ENCODE results near the gene NAV2.

The NAV2 gene

DNA sequence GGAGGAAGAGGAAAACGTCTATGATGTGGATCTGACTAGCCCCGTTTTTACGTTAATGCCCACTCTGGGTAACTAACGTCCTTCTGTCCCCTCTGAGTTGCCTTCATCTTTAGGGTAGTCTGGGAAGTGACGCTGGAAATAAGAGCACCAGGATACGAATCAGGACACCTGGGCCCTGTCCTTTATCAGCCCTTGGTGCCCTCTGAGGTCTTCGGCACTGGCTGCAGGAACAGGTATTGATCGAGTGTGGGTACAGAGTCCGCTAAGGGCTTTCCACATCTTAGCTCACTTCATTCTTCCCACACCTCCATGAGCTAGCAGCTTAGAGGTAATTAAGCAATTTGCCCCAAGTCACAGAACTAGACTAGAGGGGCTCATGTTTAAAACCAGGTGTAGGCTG is 223.8 kb downstream of the NAV2 start:
- H3K27me3 ChIP-seq (ENCODE audit: control insufficient read depth, insufficient read depth, low read length), result no peaks in the 10 kb centered on the region
- no peak overlapping the region for H3K27ac ChIP-seq (ENCODE audit: low read depth, low read length)

DNA sequence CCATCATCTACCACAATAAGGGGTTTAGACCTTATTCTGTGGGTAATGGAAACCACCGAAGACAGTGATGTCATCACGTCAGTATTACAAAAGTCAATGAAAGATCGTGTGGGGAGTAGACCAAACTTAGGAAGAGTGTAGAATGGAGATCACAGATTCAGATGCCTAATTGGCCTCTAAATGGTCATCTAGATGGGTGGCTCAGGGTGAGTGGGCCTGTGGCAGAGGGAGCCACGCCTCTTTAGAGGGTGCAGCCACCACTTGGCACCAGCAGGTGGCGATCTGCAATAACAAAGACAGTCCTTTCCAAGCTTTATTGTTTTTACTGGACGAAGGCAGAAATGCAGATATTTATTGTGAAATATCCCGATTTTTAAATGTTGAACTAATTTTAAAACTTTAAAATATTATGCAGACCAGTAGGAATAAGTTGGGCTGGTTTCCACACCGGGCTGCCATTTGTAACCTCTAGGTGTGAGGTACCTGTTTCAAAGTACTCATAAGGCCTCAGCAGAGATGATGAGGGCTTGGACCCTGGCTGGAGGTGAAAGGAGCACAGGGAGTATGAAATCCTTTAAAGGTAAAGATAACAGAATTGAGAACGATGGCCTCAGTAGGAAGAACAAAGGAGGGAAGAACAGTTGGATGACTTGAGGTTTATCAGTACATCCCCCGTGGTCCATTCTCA is 225.7 kb downstream of the NAV2 start:
- H3K27ac ChIP-seq (ENCODE audit: low read depth, low read length), result no peak overlapping the region
- H3K36me3 ChIP-seq (ENCODE audit: control insufficient read depth, insufficient read depth, low read length), result peaks cover 56% of the 10 kb centered on the region
- H3K4me1 ChIP-seq (ENCODE audit: control insufficient read depth, insufficient read depth, low read length), result peaks cover 8% of the 10 kb centered on the region
- no peaks in the 10 kb centered on the region for H3K27me3 ChIP-seq (ENCODE audit: control insufficient read depth, insufficient read depth, low read length)
- H3K9ac ChIP-seq (ENCODE audit: low read depth, low read length), result no peak overlapping the region
- no peaks in the 10 kb centered on the region for H3K9me3 ChIP-seq (ENCODE audit: control insufficient read depth, insufficient read depth, low read length)
- no peak overlapping the region for H3K4me3 ChIP-seq (ENCODE audit: low read depth, low read length)

More for the DNA sequence above, 223.8 kb downstream of the NAV2 start:
- Histone ChIP-seq H3K9me3 (ENCODE audit: control insufficient read depth, insufficient read depth, low read length) (no peaks in the 10 kb centered on the region), H3K4me3 (ENCODE audit: low read depth, low read length) (no peak overlapping the region), H3K36me3 (ENCODE audit: control insufficient read depth, insufficient read depth, low read length) (peaks cover 54% of the 10 kb centered on the region), H3K9ac (ENCODE audit: low read depth, low read length) (no peak overlapping the region), H3K4me1 (ENCODE audit: control insufficient read depth, insufficient read depth, low read length) (peaks cover 8% of the 10 kb centered on the region)

DNA sequence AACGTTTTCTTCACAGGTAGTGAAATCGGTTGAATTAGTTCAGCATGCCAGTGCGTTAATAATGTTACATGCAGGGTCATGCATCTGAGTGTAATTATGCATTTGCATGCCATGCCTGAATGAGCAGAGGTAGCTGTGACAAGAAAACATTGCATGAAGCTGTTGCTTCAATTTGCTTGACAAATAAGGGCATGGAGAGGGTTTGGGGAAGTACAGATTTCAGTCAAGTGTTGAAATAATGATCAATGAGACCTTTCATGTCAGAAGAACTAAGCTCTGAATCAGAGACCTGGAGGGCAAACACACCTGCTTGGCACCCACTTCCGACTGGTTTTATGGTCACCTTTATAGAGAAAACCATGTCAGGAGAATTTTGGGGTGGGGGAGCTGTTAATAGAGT is 226.2 kb downstream of the NAV2 start:
- Histone ChIP-seq H3K4me1 (ENCODE audit: control insufficient read depth, insufficient read depth, low read length) (peaks cover 8% of the 10 kb centered on the region), H3K27me3 (ENCODE audit: control insufficient read depth, insufficient read depth, low read length) (no peaks in the 10 kb centered on the region), H3K9ac (ENCODE audit: low read depth, low read length) (no peak overlapping the region), H3K27ac (ENCODE audit: low read depth, low read length) (no peak overlapping the region), H3K4me3 (ENCODE audit: low read depth, low read length) (no peak overlapping the region), H3K9me3 (ENCODE audit: control insufficient read depth, insufficient read depth, low read length) (no peaks in the 10 kb centered on the region), H3K36me3 (ENCODE audit: control insufficient read depth, insufficient read depth, low read length) (peaks cover 51% of the 10 kb centered on the region)

DNA sequence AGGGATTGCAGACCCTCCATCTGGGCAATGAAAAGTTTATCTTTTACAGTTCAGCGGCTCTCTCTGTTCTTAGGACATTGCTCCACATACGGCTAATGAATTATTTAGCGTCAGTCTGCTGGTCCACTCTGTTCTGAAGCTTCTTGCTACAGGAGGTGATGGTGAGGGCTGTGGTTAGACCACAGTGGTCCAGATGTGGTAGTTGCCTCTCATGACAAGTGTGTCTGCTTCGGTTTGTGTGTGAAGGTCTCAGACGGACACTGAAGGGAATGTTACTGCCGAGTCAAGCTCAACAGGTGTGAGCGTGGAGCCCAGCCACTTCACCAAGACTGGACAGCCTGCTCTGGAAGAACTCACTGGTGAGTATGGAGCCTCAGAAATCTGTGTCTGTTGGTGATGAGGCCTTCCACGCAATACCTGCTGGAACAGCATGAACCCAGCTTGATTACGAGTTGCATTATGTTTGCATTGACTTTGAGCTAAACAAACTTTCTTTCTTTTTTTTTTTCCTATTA is 226.8 kb downstream of the NAV2 start:
- Histone ChIP-seq H3K9me3 (ENCODE audit: control insufficient read depth, insufficient read depth, low read length) (no peaks in the 10 kb centered on the region), H3K36me3 (ENCODE audit: control insufficient read depth, insufficient read depth, low read length) (peaks cover 45% of the 10 kb centered on the region), H3K4me1 (ENCODE audit: control insufficient read depth, insufficient read depth, low read length) (peaks cover 8% of the 10 kb centered on the region), H3K9ac (ENCODE audit: low read depth, low read length) (no peak overlapping the region), H3K4me3 (ENCODE audit: low read depth, low read length) (no peak overlapping the region), H3K27ac (ENCODE audit: low read depth, low read length) (no peak overlapping the region), H3K27me3 (ENCODE audit: control insufficient read depth, insufficient read depth, low read length) (no peaks in the 10 kb centered on the region)

DNA sequence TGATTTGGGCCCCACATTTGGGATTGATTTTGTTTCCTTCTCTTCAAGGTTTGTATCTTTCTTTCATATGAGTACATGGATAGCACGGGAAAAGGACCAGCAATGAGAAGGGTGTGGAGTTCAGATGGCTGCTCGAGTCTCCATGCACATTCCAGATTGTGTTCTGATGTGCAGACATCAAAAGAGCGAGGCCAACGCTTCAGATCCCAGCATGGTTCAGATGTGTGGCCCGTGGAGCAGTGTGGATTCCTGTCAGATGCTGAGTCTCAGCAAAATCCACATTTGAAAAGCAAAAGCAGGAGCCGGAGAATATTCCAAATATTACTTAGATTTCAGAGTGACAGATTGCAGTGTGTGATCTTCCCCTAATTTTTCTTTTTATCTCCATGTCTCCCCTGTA is 228.2 kb downstream of the NAV2 start:
- Histone ChIP-seq H3K9ac (ENCODE audit: low read depth, low read length) (no peak overlapping the region), H3K36me3 (ENCODE audit: control insufficient read depth, insufficient read depth, low read length) (peaks cover 41% of the 10 kb centered on the region), H3K4me3 (ENCODE audit: low read depth, low read length) (no peak overlapping the region), H3K9me3 (ENCODE audit: control insufficient read depth, insufficient read depth, low read length) (no peaks in the 10 kb centered on the region), H3K27ac (ENCODE audit: low read depth, low read length) (no peak overlapping the region), H3K27me3 (ENCODE audit: control insufficient read depth, insufficient read depth, low read length) (no peaks in the 10 kb centered on the region), H3K4me1 (ENCODE audit: control insufficient read depth, insufficient read depth, low read length) (no peaks in the 10 kb centered on the region)

DNA sequence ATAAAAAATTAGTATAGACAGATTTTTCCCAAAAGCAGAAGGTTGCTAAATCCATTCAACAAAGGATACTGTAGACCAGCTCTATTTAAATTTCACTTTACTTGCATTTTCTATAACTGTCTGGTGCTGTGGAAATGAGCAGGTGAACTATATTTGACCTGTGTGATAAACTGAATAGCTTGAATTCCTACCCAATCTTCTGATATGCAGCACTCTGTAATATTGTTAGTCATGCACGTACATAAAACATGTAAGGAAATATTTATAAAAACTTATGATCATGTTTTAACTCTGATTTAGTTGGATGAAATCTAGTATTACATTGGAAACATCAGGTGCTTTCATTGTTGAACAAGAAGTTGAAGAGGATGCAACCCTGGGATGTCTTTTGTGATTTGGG is 234.0 kb downstream of the NAV2 start:
- Histone ChIP-seq H3K36me3 (ENCODE audit: control insufficient read depth, insufficient read depth, low read length) (peaks cover 58% of the 10 kb centered on the region), H3K9ac (ENCODE audit: low read depth, low read length) (no peak overlapping the region), H3K27me3 (ENCODE audit: control insufficient read depth, insufficient read depth, low read length) (no peaks in the 10 kb centered on the region), H3K4me1 (ENCODE audit: control insufficient read depth, insufficient read depth, low read length) (peaks cover 5% of the 10 kb centered on the region), H3K4me3 (ENCODE audit: low read depth, low read length) (no peak overlapping the region), H3K9me3 (ENCODE audit: control insufficient read depth, insufficient read depth, low read length) (no peaks in the 10 kb centered on the region), H3K27ac (ENCODE audit: low read depth, low read length) (no peak overlapping the region)

DNA sequence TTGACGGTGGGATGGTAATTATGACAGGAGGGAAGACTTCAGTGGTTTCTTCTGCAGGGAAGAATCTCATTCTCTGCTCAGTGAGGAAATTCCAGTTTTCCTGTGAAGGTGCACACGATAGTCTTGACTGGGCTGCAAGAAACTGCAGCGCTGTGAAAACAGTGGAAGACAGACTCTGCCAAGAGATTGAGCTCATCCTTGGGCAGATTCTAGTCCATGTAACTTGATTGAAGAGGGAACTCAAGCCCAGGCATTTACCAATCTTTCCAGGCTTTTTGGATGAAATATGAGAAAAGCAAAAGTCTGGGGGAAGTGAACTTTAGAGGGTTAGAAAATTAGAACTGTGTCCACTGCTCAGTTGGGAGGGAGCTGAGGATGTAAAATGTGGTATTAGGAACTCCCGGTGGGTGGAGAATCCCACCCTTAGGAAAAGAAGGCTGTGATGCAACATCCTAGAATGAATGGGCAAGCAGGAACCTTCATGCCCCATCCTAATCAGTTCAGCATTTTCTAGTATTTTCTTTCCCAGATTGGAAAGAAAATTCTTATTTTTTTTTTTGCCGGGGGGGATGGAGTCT is 235.0 kb downstream of the NAV2 start:
- H3K27ac ChIP-seq (ENCODE audit: low read depth, low read length), result no peak overlapping the region
- no peak overlapping the region for H3K9ac ChIP-seq (ENCODE audit: low read depth, low read length)
- peaks cover 51% of the 10 kb centered on the region for H3K36me3 ChIP-seq (ENCODE audit: control insufficient read depth, insufficient read depth, low read length)
- H3K4me3 ChIP-seq (ENCODE audit: low read depth, low read length), result no peak overlapping the region
- H3K4me1 ChIP-seq (ENCODE audit: control insufficient read depth, insufficient read depth, low read length), result peaks cover 14% of the 10 kb centered on the region
- H3K9me3 ChIP-seq (ENCODE audit: control insufficient read depth, insufficient read depth, low read length), result no peaks in the 10 kb centered on the region
- no peaks in the 10 kb centered on the region for H3K27me3 ChIP-seq (ENCODE audit: control insufficient read depth, insufficient read depth, low read length)

DNA sequence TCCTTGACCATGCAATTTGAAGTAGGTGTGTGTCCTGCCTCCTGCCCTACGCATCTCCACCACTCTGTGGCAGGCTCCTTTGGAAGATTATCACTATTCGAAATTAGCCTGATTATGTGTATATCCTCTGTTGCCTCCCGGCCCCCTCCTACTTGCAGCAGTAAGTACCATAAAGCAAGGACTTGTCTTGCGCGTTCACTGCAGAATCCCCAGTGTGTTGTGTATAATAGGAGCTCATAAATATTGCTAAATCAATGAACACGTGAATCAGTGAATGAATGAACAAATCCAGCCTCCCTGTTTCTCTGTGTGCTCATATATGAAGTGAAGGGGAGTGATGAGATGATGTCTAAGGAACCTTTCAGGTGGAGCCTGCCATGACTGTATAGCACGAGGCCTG is 237.0 kb downstream of the NAV2 start:
- peaks cover 34% of the 10 kb centered on the region for H3K4me1 ChIP-seq (ENCODE audit: control insufficient read depth, insufficient read depth, low read length)
- H3K4me3 ChIP-seq (ENCODE audit: low read depth, low read length), result no peak overlapping the region
- no peak overlapping the region for H3K27ac ChIP-seq (ENCODE audit: low read depth, low read length)

DNA sequence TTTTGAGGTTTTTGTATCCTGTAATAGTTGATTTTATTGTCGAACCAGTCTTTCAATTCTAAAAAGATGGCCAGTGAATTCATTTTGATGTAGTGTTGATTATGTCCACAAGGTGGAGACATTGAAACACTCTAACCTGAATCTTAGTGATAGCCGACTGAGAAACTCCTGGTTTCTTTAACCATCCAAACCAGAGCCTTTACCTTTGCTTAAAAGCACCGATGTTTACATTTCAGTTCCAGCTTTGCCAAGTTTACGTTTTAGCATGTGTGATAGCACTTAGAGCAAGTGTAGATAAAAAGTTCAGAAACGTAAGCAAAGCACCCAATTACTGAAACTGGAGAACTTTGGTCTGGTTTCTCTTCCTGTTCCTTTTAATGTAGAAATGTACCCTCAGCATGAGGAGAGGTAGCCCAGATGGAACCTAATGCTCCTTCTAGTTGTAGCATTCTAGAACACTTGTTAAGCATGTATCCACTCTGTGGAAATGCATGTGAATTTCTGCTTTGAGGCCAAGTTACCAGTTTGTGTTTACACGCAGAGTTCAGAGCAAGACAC is 239.0 kb downstream of the NAV2 start:
- H3K27me3 ChIP-seq (ENCODE audit: control insufficient read depth, insufficient read depth, low read length), result no peaks in the 10 kb centered on the region
- H3K27ac ChIP-seq (ENCODE audit: low read depth, low read length), result no peak overlapping the region
- no peaks in the 10 kb centered on the region for H3K9me3 ChIP-seq (ENCODE audit: control insufficient read depth, insufficient read depth, low read length)
- H3K4me1 ChIP-seq (ENCODE audit: control insufficient read depth, insufficient read depth, low read length), result peaks cover 38% of the 10 kb centered on the region
- no peak overlapping the region for H3K4me3 ChIP-seq (ENCODE audit: low read depth, low read length)
- H3K9ac ChIP-seq (ENCODE audit: low read depth, low read length), result no peak overlapping the region
- H3K36me3 ChIP-seq (ENCODE audit: control insufficient read depth, insufficient read depth, low read length), result peaks cover 42% of the 10 kb centered on the region

More for the DNA sequence above, 237.0 kb downstream of the NAV2 start:
- no peaks in the 10 kb centered on the region for H3K27me3 ChIP-seq (ENCODE audit: control insufficient read depth, insufficient read depth, low read length)
- H3K36me3 ChIP-seq (ENCODE audit: control insufficient read depth, insufficient read depth, low read length), result peaks cover 51% of the 10 kb centered on the region
- no peak overlapping the region for H3K9ac ChIP-seq (ENCODE audit: low read depth, low read length)
- no peaks in the 10 kb centered on the region for H3K9me3 ChIP-seq (ENCODE audit: control insufficient read depth, insufficient read depth, low read length)

DNA sequence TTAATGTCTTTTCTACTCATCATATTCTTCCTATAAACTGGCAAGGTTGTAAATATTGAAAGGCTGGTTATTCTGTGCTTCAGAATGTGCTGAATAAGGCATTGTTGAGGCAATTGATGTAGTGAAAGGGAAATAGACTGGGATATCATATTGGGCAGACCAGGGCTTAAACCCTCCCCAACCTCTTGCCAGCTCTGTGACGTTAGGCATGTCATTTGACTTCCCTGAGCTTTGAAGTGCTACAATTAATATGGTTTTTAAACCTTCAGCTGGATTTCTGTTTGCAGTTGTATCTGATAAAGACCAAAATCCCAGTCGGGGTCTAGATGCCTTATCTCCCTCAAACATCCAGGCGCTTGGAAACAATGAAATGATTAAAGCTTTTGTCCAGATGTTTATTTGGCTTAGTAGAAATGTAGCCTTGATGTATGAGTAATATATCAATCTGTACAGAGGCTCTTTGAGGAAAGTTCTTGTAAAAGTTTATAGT is 239.5 kb downstream of the NAV2 start:
- H3K9ac ChIP-seq (ENCODE audit: low read depth, low read length), result no peak overlapping the region
- H3K27ac ChIP-seq (ENCODE audit: low read depth, low read length), result peak overlapping the region; percentile 95
- H3K36me3 ChIP-seq (ENCODE audit: control insufficient read depth, insufficient read depth, low read length), result peaks cover 38% of the 10 kb centered on the region
- H3K4me3 ChIP-seq (ENCODE audit: low read depth, low read length), result no peak overlapping the region
- H3K9me3 ChIP-seq (ENCODE audit: control insufficient read depth, insufficient read depth, low read length), result no peaks in the 10 kb centered on the region
- H3K27me3 ChIP-seq (ENCODE audit: control insufficient read depth, insufficient read depth, low read length), result no peaks in the 10 kb centered on the region
- H3K4me1 ChIP-seq (ENCODE audit: control insufficient read depth, insufficient read depth, low read length), result peaks cover 40% of the 10 kb centered on the region

DNA sequence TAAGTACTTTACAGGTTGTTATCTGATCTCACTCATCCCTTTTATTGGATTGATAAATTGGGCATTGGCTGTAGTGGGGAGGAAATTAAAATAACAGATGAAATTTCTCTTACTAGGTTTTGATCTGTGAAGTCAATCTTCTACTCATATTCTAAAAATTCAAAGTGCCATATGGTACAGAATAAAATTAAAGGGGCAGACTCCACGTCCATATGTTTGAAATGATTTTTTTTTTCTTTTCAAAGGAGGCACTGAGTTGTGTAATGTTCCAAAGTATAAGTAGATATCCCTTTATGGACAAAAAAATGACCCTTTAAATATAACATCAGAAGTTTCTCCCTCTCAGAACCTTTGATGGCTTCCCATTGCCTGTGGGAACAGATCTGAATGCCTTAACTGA is 240.3 kb downstream of the NAV2 start:
- no peak overlapping the region for H3K9ac ChIP-seq (ENCODE audit: low read depth, low read length)
- no peak overlapping the region for H3K4me3 ChIP-seq (ENCODE audit: low read depth, low read length)
- no peaks in the 10 kb centered on the region for H3K27me3 ChIP-seq (ENCODE audit: control insufficient read depth, insufficient read depth, low read length)
- no peaks in the 10 kb centered on the region for H3K9me3 ChIP-seq (ENCODE audit: control insufficient read depth, insufficient read depth, low read length)
- H3K36me3 ChIP-seq (ENCODE audit: control insufficient read depth, insufficient read depth, low read length), result peaks cover 32% of the 10 kb centered on the region
- peak overlapping the region; percentile 95 for H3K27ac ChIP-seq (ENCODE audit: low read depth, low read length)
- peaks cover 40% of the 10 kb centered on the region for H3K4me1 ChIP-seq (ENCODE audit: control insufficient read depth, insufficient read depth, low read length)
